DMS114 treated with DMSO at 0.1 percent for 48 hours (cell line): ENCODE measurements around the gene IRF7.

Experiments
- DNase-seq: peaks from one replicate; lab custom pipeline; 2025; ENCODE audit not compliant: unreplicated experiment; lab: John Stamatoyannopoulos, UW

Gene IRF7

DNA sequence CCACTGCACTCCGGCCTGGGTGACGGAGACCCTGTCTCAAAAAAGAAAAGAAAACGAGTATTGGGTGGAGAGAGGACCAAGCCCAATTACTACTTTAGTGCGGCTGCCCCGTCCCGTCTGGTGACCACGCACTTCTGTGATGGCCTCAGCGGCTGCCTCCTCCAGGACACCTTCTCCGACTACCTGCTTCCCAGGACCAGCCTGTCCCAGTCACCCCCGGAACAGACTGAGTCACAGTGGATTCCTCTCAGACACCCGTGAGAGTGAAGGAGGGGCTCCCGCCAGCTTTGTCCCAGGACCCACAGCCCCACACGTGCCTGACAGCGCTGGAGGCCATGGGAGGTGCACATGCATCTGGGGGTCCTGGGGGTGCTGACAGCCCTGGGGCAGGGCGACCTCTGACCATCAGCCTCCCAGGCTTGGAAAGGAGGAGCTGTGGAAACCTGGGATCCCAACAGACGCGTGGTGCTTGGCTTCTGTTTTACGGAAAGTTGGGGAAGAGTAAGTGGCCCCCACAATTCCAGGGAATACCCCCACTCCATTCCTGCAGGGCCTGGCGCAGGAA is 26.1 kb upstream of the IRF7 start:
- no peak for DNase-seq

DNA sequence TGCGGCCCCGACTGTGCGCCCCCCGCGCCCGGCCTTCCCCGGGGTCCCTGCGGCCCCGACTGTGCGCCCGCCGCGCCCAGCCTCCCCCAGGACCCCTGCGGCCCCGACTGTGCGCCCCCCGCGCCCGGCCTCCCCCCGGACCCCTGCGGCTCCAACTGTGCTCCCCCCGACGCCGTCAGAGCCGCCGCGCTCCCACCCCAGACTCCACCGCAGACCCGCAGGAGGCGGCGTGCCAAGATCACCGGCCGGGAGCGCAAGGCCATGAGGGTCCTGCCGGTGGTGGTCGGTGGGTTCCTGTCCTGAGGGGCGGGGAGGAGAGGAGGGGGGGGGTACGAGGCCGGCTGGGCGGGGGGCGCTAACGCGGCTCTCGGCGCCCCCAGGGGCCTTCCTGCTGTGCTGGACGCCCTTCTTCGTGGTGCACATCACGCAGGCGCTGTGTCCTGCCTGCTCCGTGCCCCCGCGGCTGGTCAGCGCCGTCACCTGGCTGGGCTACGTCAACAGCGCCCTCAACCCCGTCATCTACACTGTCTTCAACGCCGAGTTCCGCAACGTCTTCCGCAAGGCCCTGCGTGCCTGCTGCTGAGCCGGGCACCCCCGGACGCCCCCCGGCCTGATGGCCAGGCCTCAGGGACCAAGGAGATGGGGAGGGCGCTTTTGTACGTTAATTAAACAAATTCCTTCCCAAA is 24.4 kb upstream of the IRF7 start:
- no peak for DNase-seq

DNA sequence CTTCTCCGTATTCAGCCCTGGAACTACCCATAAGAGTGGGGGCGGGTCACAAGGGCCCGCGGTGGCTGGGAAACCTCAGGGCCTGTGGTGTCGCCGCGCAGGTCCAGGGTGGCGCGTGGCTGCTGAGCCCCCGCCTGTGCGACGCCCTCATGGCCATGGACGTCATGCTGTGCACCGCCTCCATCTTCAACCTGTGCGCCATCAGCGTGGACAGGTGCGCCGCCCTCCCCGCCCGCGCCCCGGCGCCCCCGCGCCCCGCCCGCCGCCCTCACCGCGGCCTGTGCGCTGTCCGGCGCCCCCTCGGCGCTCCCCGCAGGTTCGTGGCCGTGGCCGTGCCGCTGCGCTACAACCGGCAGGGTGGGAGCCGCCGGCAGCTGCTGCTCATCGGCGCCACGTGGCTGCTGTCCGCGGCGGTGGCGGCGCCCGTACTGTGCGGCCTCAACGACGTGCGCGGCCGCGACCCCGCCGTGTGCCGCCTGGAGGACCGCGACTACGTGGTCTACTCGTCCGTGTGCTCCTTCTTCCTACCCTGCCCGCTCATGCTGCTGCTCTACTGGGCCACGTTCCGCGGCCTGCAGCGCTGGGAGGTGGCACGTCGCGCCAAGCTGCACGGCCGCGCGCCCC is 23.7 kb upstream of the IRF7 start:
- DNase-seq = no peak

DNA sequence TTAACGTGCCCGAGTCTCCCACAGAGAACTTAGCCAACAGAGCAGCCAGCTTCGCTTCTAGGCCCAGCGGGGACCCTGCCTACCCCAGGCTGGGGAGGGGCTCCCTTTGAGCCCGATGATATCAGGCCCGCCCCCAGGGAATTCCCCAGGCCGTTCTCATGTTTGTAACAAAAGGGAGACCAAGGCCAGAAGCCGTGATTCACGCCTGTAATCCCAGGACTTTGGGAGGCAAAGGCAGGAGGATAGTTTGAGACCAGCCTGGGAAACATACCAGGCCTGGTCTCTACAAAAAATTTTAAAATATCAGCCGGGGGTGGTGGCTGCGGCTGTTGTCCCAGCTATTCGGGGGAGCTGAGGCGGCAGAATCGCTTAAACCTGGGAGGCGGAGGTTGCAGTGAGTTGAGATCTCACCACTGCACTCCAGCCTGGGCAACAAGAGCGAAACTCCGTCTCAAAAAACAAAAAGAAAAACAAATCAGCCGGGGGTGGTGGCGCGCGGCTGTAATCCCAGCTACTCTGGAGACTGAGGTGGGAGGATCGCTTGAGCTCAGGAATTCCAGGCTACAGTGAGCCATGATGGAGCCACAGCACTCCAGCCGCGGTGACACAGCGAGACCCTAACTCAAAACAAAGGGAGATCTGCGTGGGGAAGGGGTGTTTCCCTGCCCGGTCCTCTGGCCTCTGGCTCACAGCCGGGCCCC is 23.0 kb upstream of the IRF7 start:
- no peak for DNase-seq

DNA sequence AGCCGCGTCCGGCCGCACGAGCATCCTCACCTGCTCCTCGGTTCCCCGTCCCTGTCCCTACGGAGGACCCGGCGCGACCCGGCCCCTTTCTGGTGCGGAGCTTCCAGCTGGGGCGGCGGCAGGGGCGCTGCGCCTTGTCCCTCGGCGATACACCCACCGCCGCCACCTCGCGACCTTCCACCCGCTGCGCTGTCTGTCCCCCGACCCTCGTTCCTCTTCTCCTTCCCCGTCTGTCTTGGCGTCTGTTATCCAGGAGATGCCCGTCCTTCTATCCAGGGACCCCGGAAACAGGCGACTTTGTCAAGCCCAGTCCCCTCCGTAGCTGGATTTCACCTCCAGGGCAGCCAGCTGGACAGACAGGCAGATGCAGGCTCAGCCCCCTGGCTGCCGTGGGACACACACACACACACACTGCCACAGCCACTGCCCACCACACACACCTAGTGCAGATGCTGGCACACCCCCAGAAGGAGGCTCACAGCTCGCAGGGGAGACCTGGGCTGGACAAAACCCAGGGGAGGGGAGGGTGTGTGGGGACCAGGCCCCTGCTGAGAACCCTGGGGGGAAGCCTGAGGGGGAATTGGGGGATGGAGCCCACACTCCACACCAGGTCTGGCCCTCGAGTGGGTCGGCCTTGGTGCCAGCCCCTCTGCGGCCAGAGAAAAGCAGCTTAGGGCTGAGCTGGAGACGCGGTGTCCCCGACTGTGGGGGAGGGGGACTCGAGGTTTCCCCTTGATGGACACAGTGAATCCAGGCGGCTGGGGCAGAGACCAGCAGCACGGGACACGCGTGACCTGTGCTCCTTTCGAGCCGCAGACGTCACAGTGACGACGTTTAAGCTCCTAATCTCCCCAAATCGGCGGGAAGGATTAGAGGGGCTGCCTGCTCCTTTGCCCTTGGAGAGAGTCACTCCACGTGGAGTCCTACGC is 22.1 kb upstream of the IRF7 start:
- DNase-seq = no peak

DNA sequence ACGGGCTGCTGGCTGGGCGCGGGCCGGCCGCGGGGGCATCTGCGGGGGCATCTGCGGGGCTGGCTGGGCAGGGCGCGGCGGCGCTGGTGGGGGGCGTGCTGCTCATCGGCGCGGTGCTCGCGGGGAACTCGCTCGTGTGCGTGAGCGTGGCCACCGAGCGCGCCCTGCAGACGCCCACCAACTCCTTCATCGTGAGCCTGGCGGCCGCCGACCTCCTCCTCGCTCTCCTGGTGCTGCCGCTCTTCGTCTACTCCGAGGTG is 21.5 kb upstream of the IRF7 start:
- no peak for DNase-seq

DNA sequence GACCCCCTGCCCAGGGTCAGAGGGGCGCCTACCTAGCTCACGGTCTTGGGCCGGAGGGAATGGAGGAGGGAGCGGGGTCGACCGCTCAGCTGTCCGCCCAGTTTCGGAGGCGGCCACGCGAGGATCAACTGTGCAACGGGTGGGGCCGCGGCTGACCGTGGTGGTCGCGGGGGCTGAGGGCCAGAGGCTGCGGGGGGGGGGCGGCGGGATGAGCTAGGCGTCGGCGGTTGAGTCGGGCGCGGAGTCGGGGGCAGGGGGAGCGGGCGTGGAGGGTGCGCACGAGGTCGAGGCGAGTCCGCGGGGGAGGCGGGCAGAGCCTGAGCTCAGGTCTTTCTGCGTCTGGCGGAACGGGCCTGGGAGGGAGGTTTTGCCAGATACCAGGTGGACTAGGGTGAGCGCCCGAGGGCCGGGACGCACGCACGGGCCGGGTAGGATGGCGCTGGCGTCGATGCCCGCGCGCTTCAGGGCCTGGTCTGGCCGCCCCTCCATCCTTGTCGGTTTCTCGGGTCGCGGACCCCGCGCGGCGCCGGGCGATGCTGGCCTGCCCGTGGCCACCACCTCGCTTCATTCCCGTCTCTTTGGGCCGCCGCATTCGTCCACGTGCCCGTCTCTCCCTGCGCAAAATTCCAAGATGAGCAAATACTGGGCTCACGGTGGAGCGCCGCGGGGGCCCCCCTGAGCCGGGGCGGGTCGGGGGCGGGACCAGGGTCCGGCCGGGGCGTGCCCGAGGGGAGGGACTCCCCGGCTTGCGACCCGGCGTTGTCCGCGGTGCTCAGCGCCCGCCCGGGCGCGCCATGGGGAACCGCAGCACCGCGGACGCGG is 21.0 kb upstream of the IRF7 start, which contains the start of gene DRD4:
DRD4 (plus strand) TSS at position 759 of the 822 bp plus-strand sequence; CDS start at position 795, 36 bp downstream.
- DNase-seq = no peak

DNA sequence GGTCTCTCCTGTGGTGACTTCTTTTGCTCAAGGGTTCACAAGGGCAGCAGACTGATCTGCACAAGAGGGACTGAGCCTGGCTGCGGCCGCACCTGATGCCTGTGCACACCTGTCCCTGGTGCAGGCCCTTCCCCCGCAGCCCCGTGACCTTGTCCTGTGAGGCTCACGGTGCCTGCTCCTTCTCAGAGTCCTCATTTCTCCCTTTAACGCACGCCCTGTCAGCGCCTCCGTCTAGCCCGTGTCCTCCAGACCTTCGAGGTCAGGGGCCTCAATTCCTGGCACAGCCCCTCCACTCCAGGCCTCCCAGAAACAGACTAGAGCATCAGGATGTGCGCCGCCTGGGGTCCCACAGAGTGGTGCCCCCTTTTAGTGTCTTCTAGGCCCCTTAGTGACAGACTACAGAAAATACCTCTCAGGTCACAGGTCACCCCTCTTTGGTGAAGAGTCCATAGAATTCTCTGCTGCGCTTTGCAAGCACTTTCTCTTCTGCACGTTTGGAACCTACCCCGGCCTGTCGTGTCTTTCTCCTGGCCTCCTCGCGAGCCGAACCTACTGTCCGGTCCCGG is 20.3 kb upstream of the IRF7 start:
- no peak for DNase-seq

DNA sequence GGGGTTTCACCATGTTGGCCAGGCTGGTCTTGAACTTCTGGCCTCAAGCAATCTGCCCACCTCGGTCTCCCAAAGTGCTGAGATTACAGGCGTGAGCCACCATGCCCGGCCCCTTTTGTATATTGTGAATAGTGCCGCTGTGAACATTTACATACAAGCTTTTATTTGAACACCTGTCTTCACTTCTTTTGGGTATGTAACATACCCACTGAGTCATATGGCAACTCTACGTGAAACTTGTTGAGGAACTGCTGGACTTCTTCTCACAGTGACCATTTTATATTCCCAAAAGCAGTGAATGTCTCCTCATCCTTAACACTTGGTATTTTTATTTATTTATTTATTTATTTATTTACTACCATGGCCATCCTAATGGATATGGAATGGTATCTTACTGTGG is 15.1 kb upstream of the IRF7 start:
- DNase-seq = no peak

DNA sequence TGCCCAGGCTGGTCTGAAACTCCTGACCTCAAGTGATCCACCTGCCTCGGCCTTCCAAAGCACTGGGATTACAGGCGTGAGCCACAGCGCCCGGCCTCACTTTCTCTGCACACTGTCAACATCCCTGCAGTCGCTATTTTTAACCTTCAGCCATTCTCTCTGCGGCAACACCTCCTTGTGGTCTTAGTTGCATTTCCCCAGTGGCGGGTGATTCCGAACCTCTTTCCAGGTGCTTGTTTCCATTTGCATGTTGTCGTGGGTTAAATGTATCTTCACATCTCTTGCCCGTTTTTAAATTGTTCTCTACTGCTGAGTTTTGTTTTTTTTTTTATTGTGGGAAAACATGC is 13.5 kb upstream of the IRF7 start:
- no peak for DNase-seq

DNA sequence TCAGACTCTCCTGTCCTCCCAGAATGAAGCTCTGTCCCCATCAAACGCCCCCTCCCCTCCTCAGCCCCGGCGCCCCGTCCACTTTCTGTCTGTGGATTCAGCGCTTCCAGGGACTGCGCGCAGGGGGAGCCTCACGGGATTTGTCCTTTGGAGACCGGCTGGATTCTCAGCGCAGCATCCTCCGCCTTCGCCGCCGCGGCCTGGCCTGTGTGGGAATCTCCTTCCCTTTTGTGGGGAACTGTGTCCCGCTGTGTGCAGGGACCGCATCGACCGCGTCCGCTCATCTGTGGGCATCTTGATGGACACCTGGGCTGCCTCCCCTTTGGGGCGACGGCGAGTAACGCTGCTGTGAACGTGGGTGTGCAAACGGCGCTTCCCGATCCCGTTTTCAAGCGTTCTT is 12.3 kb upstream of the IRF7 start:
- DNase-seq = no peak

DNA sequence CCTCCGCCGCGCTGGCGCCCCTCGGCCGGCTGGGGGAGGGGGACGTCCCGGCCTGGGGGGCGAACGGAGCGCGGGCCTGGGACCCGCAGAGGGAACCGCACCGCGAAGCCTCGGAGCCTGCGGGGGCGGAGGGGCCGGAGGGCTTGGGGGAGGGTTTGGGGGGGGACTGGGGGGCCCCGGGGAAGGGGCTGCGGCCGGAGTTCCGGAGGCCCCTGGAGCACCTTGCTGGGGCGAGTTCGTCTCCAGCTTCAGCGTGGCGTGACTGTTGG is 11.5 kb upstream of the IRF7 start:
- no peak for DNase-seq

DNA sequence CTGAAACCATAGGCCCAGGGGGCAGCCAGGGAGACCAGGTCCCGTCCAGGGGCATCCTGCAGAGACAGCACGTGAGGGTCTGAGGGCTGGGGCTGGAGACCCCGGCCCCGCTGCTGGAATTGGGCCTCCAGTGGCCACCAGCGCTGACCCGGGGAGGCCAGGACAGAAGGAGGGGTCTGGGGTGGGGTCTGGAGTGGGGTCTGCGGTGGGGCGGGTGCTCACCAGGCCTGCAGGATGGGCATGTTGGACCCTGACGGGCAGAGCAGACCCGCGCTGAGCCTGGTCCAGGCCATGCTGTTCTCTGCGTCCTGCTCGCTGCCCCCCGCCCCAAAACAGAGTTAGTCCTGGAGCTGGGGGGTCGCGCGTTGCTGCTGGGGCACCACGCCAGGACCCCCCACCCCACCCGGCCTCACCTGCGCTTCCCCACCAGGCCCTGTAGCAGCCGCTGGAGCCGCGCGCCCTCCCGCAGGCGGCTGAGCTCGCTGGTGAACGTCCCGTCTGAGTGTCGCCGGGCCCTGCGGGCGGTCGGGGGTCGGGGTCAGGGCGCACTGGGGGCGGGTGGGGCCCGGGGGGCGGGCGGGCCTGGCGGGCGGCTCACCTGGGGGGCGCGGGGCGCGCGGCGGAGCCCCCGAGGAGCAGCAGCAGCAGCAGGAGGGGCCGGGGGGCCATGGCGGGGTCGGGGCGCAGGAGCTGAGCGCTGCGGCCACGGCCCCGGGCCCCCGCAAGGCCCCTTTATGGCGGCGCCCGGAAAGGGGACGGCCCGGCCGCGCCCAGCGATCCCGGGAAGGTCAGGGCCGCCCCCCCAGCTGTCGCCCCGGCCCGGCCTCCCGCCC is 10.9 kb upstream of the IRF7 start, which contains the start of gene SCT:
SCT (minus strand) TSS at position 707 of the 833 bp plus-strand sequence; CDS start at position 669, 38 bp downstream.
- no peak for DNase-seq

DNA sequence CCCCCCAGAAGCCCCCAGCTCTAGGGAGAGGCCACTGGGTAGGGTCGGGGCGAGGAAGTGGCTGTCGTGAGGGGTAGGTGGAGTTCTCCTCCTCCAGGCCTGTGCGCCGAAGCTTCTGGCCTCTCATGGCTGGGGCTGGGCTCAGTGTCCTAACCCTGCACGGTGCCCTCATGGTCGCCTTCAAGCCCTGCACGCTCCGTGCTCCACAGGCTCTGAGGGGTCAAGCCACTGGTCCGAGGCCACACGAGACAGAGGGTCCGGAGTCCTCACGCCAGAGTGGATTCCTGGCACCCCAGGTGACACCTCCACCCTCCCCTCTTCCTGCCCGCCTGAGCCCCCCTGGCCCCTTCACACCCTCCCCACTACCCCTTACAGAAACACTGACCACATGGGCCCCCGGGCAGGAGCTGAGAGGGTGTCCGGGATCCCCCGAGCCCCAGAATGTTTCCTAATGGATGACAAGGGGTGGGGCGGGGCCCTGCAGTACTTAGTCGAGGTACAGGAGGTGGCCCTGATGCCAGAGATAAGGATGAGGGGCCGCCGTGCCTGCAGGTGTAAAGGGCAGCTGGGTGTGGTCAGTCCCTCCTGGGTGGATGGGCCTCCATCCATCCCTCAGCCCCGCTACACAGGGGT is 10.0 kb upstream of the IRF7 start:
- DNase-seq = no peak

DNA sequence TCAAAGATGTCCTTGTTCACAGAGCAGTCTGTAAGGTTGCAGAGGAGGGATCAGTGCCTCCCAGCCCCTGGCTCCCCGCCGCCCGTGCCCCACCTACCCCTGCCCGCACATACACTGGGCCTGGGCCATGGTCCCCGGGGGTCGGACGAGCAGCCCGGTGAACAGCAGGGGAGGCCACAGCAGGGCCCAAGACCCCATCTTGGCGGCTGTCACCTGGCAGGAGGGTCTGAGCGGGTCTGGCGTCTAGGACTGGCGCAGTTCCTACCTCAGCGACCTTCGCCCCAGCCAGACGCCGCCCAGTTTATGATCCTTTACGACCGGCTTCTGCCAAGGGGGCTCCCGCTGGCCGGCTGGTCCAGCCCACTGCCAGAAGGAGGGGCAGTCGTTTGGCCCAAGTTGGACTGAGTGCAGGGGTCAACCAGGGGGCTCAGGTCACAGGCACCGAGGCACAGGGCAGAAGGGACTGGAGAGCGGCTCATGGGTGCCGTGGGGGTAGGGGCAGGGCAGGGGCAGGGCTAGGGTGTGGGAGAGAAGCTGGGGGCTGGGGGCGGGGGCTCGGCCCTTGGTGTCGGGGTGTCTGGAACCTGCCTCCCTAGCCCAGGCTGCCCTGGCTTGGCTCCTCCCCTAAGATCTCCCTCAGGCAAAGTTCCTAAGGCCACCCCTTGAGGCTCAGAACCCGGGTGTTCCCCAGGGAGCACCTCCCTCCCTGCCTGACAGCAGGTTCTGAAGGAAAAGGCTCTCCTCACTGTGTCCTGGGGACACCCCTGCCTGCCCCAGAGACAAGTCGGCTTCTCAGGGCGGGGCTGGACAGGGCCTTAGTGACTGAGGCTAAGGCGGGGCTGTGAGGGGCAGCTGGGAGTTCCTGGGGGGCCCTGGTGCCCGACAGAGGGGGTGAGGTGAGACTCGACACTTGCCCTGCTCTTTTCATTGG is 9.2 kb upstream of the IRF7 start, which contains the start of gene CDHR5:
CDHR5 (minus strand) TSS at position 251 of the 931 bp plus-strand sequence; CDS start at position 198, 53 bp downstream.
- DNase-seq = no peak

DNA sequence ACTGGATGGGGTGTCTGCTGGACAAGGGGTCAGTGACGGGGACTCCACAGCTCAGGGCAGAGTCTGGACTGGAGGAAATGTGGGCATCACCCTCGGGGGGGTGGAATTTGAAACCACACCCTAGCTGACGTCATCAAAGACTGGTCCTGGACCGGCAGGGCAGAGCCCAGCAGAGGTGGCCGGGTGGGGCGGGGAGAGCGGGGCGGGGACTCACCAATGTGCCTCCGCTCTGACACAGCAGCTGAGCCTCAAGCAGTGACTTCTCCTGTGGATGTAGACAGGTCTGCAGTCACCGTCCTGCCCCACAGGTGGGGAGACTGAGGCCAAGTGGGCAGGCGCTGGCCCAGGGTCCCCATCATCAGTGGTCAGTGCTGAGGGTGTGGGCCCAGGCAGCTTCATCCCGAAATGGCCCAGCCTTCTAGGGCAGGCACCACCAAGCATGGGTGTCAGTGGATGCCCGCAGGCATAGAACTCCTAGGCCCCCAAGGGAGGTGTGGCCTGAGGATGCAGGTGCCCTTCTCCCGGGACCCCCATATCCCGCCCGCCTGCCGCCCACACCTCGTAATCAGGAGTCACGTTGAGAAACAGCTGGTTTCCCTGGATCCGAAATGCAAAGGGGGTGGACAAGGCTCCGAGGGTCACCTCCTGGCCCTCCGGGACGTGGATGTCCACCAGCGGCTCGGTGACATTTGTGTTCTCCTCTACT is 8.4 kb upstream of the IRF7 start:
- DNase-seq = no peak

DNA sequence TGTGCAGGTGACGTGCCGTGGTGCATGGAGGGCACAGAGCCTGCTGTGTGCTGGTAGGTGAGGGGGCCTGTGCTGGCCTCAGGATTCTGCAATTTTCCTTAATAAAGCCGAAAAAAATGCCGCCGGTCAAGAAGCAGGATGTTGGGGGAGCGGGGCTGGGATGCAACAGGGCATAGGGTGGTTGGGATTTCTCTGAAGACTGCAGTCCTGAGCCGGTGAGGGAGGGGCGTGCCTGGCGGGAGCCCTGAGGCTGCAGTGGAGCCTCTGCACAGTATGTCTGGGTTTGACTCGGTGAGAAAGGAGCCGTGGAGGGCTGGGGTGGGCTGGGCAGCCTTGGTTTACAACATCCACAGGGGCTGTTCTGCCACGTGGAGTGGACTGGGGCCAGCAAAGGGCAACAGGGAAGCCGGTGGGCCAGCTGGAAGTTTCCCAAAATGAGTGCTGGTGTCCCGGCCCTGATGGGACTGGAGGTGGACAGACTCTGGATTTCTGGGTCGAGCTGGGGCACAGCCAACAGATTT is 7.7 kb upstream of the IRF7 start:
- DNase-seq = no peak
